SKM-1 treated with dmso at 0.1 percent for 144 hours (cell line): ENCODE results near the gene MT1G.
"Not testable (repeated sequence)": the region's sequence is repeated elsewhere in the genome, so short reads cannot be mapped to it uniquely, and the experiment has no call there.

Source experiments
- DNase-seq: peaks from one replicate; lab custom pipeline; 2025; ENCODE audit not compliant: unreplicated experiment; lab: John Stamatoyannopoulos, UW

MT1G gene

DNA sequence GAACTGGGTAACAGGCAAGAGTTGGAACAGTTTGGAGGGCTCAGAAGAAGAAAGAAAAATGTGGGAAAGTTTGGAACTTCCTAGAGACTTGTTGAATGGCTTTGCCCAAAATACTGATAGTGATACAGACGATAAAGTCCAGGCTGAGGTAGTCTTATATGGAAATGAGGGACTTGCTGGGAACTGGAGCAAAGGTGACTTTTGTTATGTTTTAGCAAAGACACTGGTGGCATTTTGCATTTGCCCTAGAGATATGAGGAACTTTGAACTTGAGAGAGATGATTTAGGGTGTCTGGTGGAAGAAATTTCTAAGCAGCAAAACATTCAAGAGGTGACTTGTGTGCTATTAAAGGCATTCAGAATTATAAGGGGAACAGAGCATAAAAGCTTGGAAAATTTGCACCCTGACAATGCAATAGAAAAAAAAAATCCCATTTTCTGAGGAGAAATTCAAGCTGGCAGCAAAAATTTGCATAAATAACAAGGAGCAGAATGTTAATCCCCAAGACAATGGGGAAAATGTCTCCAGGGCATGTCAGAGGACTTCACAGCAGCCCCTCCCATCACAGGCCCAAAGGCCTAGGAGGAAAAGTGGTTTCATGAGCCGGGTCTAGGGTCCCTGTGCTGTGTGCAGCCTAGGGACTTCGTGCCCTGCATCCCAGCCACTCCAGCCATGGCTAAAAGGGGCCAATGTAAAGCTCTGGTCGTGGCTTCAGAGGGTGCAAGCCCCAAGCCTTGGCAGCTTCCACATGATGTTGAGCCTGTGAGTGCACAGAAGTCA is 46.0 kb downstream of the MT1G start:
- not testable (repeated sequence) for DNase-seq

DNA sequence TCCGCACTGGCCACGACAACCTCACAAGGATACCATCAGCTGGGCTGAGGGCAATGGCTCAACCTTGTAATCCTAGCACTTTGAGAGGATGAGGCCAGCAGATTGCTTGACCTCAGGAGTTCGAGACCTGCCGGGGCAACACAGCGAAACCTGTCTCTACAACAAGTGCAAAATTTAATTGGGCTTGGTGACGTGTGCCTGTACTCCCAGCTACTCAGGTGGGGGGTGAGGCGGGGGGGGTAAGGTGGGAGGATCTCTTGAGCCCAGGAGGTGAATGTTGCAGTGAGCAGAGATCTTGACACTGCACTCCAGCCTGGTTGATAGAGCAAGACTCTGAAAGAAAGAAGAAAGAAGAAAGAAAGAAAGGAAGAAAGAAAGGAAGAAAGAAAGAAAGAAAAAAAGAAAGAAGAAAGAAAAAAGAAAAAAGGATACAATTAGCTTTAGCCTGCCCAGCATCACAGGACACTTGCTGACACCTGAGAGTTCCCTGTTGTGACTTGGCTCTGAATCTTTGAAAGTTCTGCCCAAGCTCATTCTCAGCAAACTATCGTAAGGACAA is 47.4 kb downstream of the MT1G start:
- no peak for DNase-seq

DNA sequence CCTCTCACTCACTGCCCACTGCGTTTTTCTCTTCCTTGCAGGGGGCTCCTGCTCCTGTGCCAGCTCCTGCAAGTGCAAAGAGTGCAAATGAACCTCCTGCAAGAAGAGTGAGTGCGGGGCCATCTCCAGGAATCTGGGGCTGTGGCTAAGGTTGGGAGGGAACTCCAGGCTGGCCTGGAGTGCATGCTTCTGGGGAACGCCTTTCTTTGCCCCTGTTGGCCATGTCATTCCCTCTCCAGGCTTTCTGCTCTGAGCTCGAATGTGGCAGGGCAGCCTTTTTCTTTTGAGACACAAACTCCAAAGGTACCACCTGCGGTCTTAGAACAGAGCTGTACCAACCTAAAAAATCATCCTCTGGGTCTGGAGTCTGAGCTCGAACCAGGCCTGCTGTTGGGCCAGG is 49.7 kb downstream of the MT1G start:
- DNase-seq, result no peak

DNA sequence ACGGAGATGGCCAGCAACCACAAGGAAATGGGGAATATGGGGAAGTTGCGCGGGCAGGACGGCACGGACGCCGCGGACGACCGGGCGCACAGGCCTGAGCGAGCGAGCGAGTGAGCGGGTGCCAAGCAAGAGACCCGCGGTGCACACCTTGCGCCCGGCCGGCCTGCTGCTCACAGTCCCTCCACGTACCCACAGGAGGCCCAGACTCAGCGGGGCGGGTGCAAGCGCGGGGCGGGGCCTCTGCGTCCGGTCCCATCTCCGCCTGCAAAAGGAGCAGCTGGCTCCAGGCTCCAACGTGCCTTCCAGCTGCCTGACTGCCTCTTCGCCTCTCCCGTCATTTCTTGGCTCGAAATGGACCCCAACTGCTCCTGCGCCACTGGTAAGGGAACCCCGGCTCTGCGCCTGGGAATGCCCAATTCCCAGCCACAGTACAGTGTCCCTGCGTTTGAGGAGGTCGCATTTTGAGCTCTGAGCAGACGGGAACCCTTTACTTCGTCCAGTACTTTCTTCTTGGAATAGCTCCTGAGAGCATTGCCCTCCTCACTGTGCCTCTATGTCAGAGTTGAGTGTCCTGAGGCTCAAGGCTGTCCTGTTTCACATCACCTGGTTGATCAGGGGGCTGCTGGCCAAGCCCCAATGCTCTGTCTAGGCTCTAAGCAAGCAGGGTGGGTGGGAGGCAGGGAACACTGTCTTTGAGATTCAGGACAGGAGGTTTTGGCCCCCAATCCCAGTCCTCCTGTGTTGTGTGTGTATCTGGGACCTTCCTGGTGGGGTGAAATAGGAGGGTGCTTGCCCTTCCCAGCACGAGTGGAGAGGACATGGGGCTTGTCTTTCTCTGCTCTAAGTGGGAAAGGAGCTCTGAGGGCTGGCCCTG is 50.4 kb downstream of the MT1G start:
- DNase-seq, result no peak
